OCI-LY1 (cell line): ENCODE data around the gene OR9Q1.

ENCODE experiments used
- EZH2 ChIP-seq: fragments of 200-600 bp; sonication (generic), shearing (Covaris generic); IDR thresholded peaks from 2 replicates; pipeline ENCODE4 v1.8.0; 2017; ENCODE audit warnings: borderline replicate concordance, mixed run types, mild to moderate bottlenecking, antibody characterized with exemption, low read length, moderate library complexity, mixed read lengths
- TF ChIP-seq, protein P1 (sequence below): fragments of 200-600 bp; sonication (generic), shearing (Covaris generic); IDR thresholded peaks from 2 replicates; pipeline ENCODE4 v1.5.1; 2017; ENCODE audit warnings: mild to moderate bottlenecking, antibody characterized with exemption, low read length, moderate library complexity, mixed read lengths

DNA sequence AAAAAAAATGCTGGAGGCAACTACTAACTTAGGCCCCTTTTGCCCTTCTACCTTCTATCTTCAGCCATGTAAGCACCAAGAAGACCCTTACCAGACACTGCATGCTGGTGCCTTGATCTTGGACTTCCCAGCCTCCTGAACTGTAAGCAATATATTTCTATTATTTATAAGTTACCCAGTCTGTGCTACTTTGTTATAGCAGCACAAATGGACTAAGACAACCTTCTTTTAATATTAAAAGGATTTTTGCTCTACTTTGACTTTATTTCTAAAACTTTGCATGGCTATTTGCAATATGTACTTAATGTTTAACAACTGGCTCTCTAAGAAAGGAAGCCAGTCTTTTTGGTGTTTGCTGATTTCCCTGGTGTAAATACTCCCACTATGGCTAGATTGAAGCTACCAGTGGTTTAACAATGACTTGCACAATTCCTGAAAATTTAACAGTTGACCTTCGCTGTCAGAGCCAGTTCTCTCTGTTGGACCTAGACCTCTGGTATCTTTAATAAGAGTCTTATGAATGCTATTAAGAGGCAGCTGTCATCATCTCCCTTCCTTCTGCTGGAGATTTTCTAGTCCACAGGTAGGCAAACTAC lies 32.2 kb downstream of the OR9Q1 start:
- TF ChIP-seq, protein P1, sequence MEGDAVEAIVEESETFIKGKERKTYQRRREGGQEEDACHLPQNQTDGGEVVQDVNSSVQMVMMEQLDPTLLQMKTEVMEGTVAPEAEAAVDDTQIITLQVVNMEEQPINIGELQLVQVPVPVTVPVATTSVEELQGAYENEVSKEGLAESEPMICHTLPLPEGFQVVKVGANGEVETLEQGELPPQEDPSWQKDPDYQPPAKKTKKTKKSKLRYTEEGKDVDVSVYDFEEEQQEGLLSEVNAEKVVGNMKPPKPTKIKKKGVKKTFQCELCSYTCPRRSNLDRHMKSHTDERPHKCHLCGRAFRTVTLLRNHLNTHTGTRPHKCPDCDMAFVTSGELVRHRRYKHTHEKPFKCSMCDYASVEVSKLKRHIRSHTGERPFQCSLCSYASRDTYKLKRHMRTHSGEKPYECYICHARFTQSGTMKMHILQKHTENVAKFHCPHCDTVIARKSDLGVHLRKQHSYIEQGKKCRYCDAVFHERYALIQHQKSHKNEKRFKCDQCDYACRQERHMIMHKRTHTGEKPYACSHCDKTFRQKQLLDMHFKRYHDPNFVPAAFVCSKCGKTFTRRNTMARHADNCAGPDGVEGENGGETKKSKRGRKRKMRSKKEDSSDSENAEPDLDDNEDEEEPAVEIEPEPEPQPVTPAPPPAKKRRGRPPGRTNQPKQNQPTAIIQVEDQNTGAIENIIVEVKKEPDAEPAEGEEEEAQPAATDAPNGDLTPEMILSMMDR: no peak
- no peak for TF ChIP-seq EZH2
